Measurements from ENCODE around the gene RPS6KA2. TPM values are rescaled to one million over a fixed set of nuclear protein-coding genes. Genes with fewer than 3 reads are reported as not detected.
A peak's percentile ranks its signal among the peaks of the same experiment; 100 is the strongest.

The RPS6KA2 gene
- total RNA-seq, 1 donor from 2014 or later, result 124 TPM

DNA sequence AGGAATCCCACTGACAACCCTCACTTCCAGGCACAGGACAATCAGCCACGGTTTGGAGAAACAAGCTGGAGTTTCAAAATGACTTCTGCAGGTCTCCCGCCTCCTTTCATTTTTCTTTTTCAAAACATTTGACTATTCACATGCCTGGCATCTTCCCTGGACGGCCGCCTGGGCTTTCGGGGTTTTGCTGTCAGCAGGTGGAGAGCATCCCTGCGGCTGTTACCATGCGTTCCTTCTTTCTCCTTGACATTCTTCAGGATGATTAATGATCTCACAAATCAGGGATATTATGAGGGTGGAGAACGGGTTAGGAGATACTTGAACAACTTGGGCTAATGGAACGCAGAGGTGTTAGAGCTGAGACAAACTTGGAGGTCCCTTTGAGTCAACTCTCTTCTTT lies 101.5 kb downstream of the RPS6KA2 start:
- Mint-ChIP-seq H3K27ac (ENCODE audit: unreplicated experiment) (no peak overlapping the region), H3K4me1 (ENCODE audit: low read depth) (peaks cover 10% of the 10 kb centered on the region), H3K9me3 (ENCODE audit: low read depth) (peaks cover 8% of the 10 kb centered on the region), H3K27me3 (ENCODE audit: low read depth) (no peaks in the 10 kb centered on the region), H3K36me3 (ENCODE audit: low read depth) (peaks cover 36% of the 10 kb centered on the region), H3K4me3 (ENCODE audit: unreplicated experiment) (no peak overlapping the region)
- no peak for DNase-seq (ENCODE audit: low spot score)
- TF ChIP-seq, protein P1, sequence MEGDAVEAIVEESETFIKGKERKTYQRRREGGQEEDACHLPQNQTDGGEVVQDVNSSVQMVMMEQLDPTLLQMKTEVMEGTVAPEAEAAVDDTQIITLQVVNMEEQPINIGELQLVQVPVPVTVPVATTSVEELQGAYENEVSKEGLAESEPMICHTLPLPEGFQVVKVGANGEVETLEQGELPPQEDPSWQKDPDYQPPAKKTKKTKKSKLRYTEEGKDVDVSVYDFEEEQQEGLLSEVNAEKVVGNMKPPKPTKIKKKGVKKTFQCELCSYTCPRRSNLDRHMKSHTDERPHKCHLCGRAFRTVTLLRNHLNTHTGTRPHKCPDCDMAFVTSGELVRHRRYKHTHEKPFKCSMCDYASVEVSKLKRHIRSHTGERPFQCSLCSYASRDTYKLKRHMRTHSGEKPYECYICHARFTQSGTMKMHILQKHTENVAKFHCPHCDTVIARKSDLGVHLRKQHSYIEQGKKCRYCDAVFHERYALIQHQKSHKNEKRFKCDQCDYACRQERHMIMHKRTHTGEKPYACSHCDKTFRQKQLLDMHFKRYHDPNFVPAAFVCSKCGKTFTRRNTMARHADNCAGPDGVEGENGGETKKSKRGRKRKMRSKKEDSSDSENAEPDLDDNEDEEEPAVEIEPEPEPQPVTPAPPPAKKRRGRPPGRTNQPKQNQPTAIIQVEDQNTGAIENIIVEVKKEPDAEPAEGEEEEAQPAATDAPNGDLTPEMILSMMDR (IDR thresholded peaks at IDR 0.05), result no peak

DNA sequence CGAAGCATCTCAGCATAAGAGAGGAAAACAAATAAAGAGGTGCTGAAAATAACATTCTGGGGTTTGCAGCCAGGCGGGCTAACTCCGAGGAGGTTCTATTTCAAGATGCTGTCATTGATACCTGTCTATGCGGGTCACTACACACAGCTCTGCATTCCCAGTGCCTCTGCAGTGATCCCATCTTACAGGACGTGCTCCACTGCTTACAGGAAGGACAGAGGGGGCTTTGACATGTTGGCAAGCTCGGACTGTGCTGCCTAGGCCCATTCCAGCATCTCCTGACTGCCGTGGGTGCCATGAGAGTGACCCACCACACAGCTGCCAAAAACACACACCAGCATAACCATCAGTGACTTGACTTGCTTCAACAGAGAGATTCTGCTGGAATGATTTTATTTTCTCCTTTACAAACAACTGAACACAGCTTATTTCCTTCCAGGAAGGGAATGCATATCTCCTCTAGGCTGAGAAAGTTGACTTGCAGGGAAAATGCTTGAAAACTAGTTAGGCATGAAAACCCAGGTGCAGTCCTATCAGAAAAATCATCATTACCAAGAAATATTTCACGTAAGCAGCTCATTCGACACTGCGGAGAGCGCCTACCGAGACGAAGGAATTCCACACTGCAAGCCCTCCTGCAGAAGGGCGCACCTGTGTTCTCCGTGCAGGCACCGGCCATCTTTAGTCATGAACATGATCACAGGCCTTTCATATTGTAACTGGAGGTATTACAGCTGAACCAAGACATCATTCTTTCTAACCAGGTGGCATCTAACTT lies 103.1 kb downstream of the RPS6KA2 start:
- TF ChIP-seq, protein P1 (IDR thresholded peaks at IDR 0.05), result no peak
- H3K27ac Mint-ChIP-seq (ENCODE audit: unreplicated experiment), result no peak overlapping the region
- H3K36me3 Mint-ChIP-seq (ENCODE audit: low read depth), result peaks cover 28% of the 10 kb centered on the region
- no peaks in the 10 kb centered on the region for H3K27me3 Mint-ChIP-seq (ENCODE audit: low read depth)
- H3K4me1 Mint-ChIP-seq (ENCODE audit: low read depth), result peaks cover 10% of the 10 kb centered on the region
- H3K9me3 Mint-ChIP-seq (ENCODE audit: low read depth), result peaks cover 4% of the 10 kb centered on the region
- H3K4me3 Mint-ChIP-seq (ENCODE audit: unreplicated experiment), result no peak overlapping the region
- DNase-seq (ENCODE audit: low spot score), result no peak

DNA sequence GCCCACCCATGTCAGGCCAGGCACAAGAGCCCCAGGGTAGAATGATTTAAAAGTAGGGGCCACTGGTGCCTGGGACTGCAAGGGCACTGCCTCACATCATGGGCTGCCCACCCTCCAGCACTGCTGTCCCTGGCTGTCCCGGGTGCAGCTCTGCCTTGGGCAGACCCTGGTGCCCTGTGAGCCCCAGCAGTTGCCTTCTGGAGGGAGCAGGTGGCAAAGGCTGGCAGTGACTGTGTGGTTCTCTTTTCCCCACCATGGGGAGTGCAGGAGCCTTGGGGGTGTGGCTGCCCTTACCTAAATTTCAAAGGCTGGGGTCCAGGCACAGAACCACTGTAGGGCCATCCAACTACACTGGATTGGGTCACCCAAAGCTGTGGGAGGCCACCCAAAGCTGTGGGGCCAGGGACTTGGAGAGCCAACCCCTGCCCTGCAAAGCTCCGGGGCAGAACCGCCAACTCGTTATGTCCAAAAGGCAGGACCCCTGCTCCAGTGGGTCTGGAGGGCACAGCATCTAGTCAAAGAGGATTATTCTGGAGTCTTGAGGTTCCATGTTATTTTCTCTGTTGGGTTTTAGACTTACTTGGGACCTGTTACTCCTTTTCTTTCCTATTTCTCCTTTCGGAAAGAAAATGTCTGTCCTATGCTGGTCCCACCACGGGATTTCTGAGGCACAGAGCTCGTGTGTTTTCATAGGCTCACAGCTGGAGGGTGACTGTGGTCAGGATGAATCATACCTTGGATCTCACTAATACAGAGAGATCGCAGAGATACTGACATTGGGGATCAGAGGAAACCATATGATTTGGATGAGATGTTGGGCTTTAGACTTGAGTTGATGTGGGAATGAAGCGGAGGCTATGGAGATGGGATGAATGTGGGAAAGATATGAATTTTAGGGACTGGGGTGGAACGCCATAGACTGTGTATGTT lies 105.9 kb downstream of the RPS6KA2 start:
- peaks cover 21% of the 10 kb centered on the region for H3K36me3 Mint-ChIP-seq (ENCODE audit: low read depth)
- H3K4me1 Mint-ChIP-seq (ENCODE audit: low read depth), result peaks cover 12% of the 10 kb centered on the region
- H3K27me3 Mint-ChIP-seq (ENCODE audit: low read depth), result no peaks in the 10 kb centered on the region
- DNase-seq (ENCODE audit: low spot score), result no peak
- no peaks in the 10 kb centered on the region for H3K9me3 Mint-ChIP-seq (ENCODE audit: low read depth)
- H3K4me3 Mint-ChIP-seq (ENCODE audit: unreplicated experiment), result no peak overlapping the region
- TF ChIP-seq, protein P1 (IDR thresholded peaks at IDR 0.05), result no peak
- H3K27ac Mint-ChIP-seq (ENCODE audit: unreplicated experiment), result no peak overlapping the region

DNA sequence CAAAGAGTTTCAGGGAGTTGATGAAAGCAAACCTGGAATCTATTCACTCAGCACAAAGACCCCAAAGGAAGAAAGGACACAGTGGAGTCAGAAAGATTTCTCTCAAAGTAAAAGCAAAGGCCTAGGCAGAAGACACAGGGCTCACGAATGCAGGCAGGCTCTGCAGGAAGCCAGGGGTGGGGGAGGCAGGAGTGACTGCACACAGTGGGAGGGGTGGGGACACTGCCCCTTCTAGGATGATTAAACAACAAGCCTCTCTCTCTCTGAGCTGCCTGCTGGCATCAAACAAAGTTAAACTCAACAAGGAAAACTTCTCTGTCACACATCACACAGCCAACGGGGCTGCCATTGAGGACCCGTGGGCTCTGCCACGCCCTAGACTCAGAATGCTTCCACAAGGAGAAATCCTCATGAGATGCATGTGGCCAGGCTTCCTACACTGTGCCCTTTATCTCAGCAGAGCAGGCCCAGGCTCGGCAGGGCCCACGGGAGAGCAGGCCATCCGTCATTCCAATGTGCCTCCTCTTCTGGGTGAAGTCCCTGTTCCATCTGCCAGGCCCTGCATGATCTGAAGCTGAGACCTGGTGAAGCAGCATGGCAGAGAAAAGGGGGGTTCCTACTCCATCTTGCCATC lies 110.7 kb downstream of the RPS6KA2 start:
- Mint-ChIP-seq H3K36me3 (ENCODE audit: low read depth) (peaks cover 23% of the 10 kb centered on the region), H3K9me3 (ENCODE audit: low read depth) (no peaks in the 10 kb centered on the region), H3K4me1 (ENCODE audit: low read depth) (peaks cover 27% of the 10 kb centered on the region), H3K27ac (ENCODE audit: unreplicated experiment) (peak overlapping the region; percentile 68), H3K4me3 (ENCODE audit: unreplicated experiment) (no peak overlapping the region), H3K27me3 (ENCODE audit: low read depth) (no peaks in the 10 kb centered on the region)
- TF ChIP-seq, protein P1 (IDR thresholded peaks at IDR 0.05), result no peak
- no peak for DNase-seq (ENCODE audit: low spot score)
